ENCODE measurements around the gene MAP2K3.

DNA sequence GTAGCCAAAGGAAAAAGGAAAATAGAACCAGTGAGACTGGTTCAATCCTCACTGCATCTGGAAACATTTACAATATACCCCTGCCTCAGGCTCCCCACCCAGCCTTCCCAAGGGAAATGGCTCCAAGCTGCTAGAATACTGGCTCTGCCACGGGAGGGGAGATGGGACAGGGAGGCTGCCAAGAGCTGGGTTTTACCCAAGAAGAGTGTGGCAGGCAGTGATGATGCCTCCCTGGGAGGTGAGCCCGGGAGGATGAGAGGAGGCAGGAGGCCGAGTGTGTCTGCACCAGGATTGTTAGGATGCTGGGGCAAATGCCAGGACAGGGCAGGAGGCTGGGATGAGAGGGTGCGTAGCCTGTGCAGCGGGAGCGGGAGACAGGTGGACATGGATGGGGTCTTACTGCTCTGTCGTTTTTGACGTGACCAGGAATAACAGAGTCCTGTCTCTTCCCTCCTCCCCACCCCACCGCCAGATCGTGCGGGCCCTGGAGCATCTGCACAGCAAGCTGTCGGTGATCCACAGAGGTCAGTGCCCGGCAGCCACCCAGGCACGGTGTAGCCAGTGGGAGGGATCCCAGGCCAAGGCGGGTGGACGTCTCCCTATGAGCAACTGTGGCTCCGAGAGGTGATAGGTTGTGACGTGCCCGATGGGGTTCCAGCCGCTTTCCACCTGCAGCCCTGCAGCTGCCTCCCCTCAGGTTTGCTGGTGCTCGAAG lies 18.4 kb downstream of the MAP2K3 start:
- no peak for TF ChIP-seq EZH2 (IDR thresholded peaks at IDR 0.05)
- TF ChIP-seq, protein P1, sequence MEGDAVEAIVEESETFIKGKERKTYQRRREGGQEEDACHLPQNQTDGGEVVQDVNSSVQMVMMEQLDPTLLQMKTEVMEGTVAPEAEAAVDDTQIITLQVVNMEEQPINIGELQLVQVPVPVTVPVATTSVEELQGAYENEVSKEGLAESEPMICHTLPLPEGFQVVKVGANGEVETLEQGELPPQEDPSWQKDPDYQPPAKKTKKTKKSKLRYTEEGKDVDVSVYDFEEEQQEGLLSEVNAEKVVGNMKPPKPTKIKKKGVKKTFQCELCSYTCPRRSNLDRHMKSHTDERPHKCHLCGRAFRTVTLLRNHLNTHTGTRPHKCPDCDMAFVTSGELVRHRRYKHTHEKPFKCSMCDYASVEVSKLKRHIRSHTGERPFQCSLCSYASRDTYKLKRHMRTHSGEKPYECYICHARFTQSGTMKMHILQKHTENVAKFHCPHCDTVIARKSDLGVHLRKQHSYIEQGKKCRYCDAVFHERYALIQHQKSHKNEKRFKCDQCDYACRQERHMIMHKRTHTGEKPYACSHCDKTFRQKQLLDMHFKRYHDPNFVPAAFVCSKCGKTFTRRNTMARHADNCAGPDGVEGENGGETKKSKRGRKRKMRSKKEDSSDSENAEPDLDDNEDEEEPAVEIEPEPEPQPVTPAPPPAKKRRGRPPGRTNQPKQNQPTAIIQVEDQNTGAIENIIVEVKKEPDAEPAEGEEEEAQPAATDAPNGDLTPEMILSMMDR (IDR thresholded peaks at IDR 0.05) = no peak
